ENCODE results near the gene TGIF1. TPM values are rescaled to one million over a fixed set of nuclear protein-coding genes. Genes with fewer than 3 reads are reported as not detected.

The TGIF1 gene
- total and polyA plus RNA-seq, 9 of the 15 experiments (the other 6 are each of a cell fraction or from before 2014, with no cell fraction given) = 16.1 to 77.7 (median 44.6) TPM

GRCh38 chr18:3447895-3448837 lies 1.8 kb upstream of the TGIF1 start (continued):
- TF ChIP-seq FOXA3 (CRISPR knock-in tag; conservative IDR thresholded peaks at IDR 0.05 in 1 of 2, IDR thresholded peaks at IDR 0.05 in 1 of 2) (peak; percentile 94), SFPQ (IDR thresholded peaks at IDR 0.05; ENCODE audit: low read depth, low read length) (no peak), MEIS2 (IDR thresholded peaks at IDR 0.05; ENCODE audit: partially characterized antibody) (no peak), ZNF780A (CRISPR knock-in tag; IDR thresholded peaks at IDR 0.05) (no peak), BRF2 (IDR thresholded peaks at IDR 0.05; ENCODE audit: borderline replicate concordance, insufficient read depth, insufficient read length) (no peak), TFE3 (CRISPR knock-in tag; IDR thresholded peaks at IDR 0.05) (no peak), CLOCK (CRISPR knock-in tag; IDR thresholded peaks at IDR 0.05; ENCODE audit: borderline replicate concordance) (no peak), HMGXB4 (CRISPR knock-in tag; IDR thresholded peaks at IDR 0.05) (peak; percentile 75; the same call in 1 of the 2 replicates)

All from K562 (cell line).